Immature natural killer cell (primary cell): Measurements from ENCODE around the gene AADACL3. TPM values are rescaled to one million over a fixed set of nuclear protein-coding genes. Genes with fewer than 3 reads are reported as not detected.
"Not testable (repeated sequence)": the region's sequence is repeated elsewhere in the genome, so short reads cannot be mapped to it uniquely, and the experiment has no call there.

Source experiments
- DNase-seq, 3 donors: peaks; one replicate each; pipeline ENCODE4 v3.0.0; 2022; ENCODE audit warnings: mixed read lengths in 1 of 3
- H3K27ac Mint-ChIP-seq, 6 donors: one replicate each; pipeline ENCODE4 v1.8.0; 2020; ENCODE audit warnings: mixed read lengths in 6 of 6, mild to moderate bottlenecking in 5 of 6, inconsistent platforms in 4 of 6, moderate library complexity in 3 of 6
- H3K27me3 Mint-ChIP-seq, 3 donors: one replicate each; pipeline ENCODE4 v1.8.0; 2020 to 2021; ENCODE audit warnings: low read depth in 3 of 3, mild to moderate bottlenecking in 3 of 3, mixed read lengths in 3 of 3, moderate library complexity in 3 of 3, inconsistent platforms in 1 of 3
- H3K36me3 Mint-ChIP-seq, 3 donors: one replicate each; pipeline ENCODE4 v1.8.0; 2020; ENCODE audit warnings: mixed read lengths in 3 of 3, inconsistent platforms in 2 of 3, mild to moderate bottlenecking in 2 of 3
- H3K4me1 Mint-ChIP-seq, 2 donors: one replicate each; pipeline ENCODE4 v1.8.0; 2020; ENCODE audit warnings: inconsistent platforms in 2 of 2, mild to moderate bottlenecking in 2 of 2, mixed read lengths in 2 of 2, moderate library complexity in 1 of 2
- H3K4me3 Mint-ChIP-seq, 5 donors: one replicate each; pipeline ENCODE4 v1.8.0; 2020; ENCODE audit warnings: mild to moderate bottlenecking in 5 of 5, mixed read lengths in 5 of 5, inconsistent platforms in 3 of 5, moderate library complexity in 3 of 5
- H3K9me3 Mint-ChIP-seq, 6 donors: one replicate each; pipeline ENCODE4 v1.8.0; 2020; ENCODE audit warnings: mild to moderate bottlenecking in 6 of 6, mixed read lengths in 6 of 6, inconsistent platforms in 4 of 6, moderate library complexity in 3 of 6
- polyA plus RNA-seq, 3 donors: library from polyadenylated mRNA; unstranded; fragments of 300-500 nt; fragmentation: Illumina TruSeq; gene quantifications; one replicate each; pipeline ENCODE4 v1.2.3, GENCODE V29; 2021

The AADACL3 gene
- not detected for polyA plus RNA-seq

DNA sequence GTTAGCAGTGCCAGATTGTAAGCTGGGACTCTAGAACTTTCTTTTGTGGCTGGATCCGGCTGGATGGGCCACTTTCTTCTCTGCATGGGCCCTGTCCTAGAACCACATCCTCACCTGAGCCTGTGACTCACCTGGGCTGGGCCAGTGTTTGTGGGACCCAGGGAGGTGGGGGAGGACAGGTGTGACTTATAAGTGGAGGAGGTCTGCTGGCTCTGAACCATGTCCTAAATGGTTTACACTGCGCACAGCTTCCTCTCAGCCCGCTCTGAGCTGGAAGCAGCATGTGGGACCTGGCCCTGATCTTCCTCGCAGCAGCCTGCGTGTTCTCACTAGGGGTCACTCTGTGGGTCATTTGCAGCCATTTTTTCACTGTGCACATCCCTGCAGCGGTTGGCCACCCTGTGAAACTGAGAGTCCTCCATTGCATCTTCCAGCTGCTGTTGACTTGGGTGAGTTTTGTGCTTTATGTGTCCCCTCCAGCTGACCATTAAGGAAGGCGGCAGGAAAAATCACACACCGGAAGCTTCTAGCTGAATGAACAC lies at the start of gene AADACL3:
AADACL3 (plus strand) TSS at position 215 of the 542 bp plus-strand sequence; CDS start at position 282, 67 bp downstream.
- Mint-ChIP-seq H3K4me3 (no peak within 1 kb of the TSS), H3K27ac (no peak within 1 kb of the TSS), H3K4me1 (no peaks in the 10 kb centered on the region), H3K27me3 (peaks cover 5 to 15% (median 9%) of the 10 kb centered on the region in 3 donors), H3K9me3 (no peaks in the 10 kb centered on the region), H3K36me3 (no peaks in the 10 kb centered on the region)
- DNase-seq: no peak

DNA sequence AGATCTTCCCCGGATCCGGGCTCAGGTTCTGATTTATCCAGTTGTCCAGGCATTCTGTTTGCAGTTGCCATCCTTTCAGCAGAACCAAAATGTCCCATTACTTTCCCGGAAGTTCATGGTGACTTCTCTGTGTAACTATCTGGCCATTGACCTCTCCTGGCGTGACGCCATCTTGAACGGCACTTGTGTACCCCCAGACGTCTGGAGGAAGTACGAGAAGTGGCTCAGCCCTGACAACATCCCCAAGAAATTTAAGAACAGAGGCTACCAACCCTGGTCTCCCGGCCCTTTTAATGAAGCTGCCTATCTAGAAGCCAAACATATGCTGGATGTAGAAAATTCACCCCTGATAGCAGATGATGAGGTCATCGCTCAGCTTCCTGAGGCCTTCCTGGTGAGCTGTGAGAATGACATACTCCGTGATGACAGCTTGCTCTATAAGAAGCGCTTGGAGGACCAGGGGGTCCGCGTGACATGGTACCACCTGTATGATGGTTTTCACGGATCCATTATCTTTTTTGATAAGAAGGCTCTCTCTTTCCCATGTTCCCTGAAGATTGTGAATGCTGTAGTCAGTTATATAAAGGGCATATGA lies 49.7 kb upstream of the AADACL3 start:
- Mint-ChIP-seq H3K4me1 (no peaks in the 10 kb centered on the region), H3K9me3 (no peaks in the 10 kb centered on the region), H3K27me3 (peaks cover 1 to 8% (median 4%) of the 10 kb centered on the region in 3 donors), H3K36me3 (no peaks in the 10 kb centered on the region), H3K27ac (no peak overlapping the region), H3K4me3 (no peak overlapping the region)
- no peak for DNase-seq

DNA sequence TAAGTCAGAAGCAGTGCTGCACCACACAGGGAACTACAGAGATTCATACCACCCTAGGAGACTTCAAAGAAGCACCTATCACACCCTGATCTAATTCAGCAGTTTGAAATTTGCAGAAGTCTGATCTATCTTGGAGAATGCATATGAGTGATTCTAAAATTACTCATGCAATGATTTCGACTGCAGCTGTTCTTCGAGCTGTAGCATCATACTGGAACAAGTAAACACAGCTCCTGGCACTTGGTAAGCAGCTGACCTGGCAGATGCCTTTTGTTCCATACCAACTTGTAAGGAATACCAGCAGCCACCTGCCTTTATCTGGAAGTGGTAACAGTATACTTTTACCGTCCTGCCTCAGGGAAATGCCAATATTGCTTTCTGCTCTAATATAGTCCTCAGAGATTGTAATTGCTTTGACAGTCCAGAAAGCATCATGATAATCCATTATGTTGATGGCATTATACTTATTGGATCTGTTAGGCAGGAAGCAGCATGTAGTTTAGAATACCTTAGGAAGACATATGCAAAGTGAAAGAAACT lies 46.3 kb upstream of the AADACL3 start:
- Mint-ChIP-seq H3K27me3 (peaks cover 2 to 8% (median 5%) of the 10 kb centered on the region in 3 donors), H3K36me3 (no peaks in the 10 kb centered on the region), H3K27ac (no peak overlapping the region), H3K4me3 (no peak overlapping the region), H3K4me1 (no peaks in the 10 kb centered on the region), H3K9me3 (no peaks in the 10 kb centered on the region)
- no peak for DNase-seq

DNA sequence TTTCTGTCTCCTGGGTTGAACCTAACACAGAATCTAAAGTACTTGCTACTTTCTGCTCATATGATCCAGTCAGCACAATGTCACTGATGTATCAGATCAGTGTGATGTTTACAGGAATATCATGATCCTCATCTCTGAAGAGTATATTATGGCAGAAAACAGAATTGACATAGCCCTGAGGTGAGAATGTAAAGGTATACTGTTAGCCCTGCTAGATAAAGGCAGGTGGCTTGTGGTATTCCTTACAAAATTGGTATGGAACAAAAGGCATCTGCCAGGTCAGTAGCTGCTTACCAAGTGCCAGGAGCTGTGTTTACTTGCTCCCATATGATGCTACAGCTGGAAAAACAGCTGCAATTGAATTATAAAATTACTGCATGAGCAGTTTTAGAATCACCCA lies 41.6 kb upstream of the AADACL3 start:
- Mint-ChIP-seq H3K4me3 (no peak overlapping the region), H3K9me3 (peaks cover 0 to under 1% (median 0%) of the 10 kb centered on the region in 6 donors), H3K27me3 (peaks cover 3 to 8% (median 5%) of the 10 kb centered on the region in 3 donors), H3K27ac (no peak overlapping the region), H3K36me3 (no peaks in the 10 kb centered on the region), H3K4me1 (no peaks in the 10 kb centered on the region)
- no peak for DNase-seq

- Mint-ChIP-seq H3K27me3 (peaks cover 2 to 21% (median 9%) of the 10 kb centered on the region in 3 donors), H3K9me3 (peaks cover 0 to 10% (median 3%) of the 10 kb centered on the region in 6 donors)
- not testable (repeated sequence) for DNase-seq, H3K36me3 Mint-ChIP-seq, H3K4me3 Mint-ChIP-seq, H3K4me1 Mint-ChIP-seq, H3K27ac Mint-ChIP-seq
These were observed 39.8 kb upstream of the AADACL3 start for GRCh38 chr1:12676122-12676521.

- Mint-ChIP-seq H3K27ac (no peak overlapping the region), H3K4me1 (no peaks in the 10 kb centered on the region), H3K27me3 (peaks cover 2 to 22% (median 8%) of the 10 kb centered on the region in 3 donors), H3K4me3 (no peak overlapping the region), H3K36me3 (no peaks in the 10 kb centered on the region), H3K9me3 (peaks cover 0 to 10% (median 3%) of the 10 kb centered on the region in 6 donors)
- no peak for DNase-seq
These were observed 38.3 kb upstream of the AADACL3 start for GRCh38 chr1:12677565-12677964.

GRCh38 chr1:12678350-12678749 lies 37.6 kb upstream of the AADACL3 start:
- Mint-ChIP-seq H3K27me3 (peaks cover 2 to 27% (median 8%) of the 10 kb centered on the region in 3 donors), H3K9me3 (peaks cover 0 to 10% (median 3%) of the 10 kb centered on the region in 6 donors), H3K4me3 (no peak overlapping the region), H3K36me3 (no peaks in the 10 kb centered on the region), H3K4me1 (no peaks in the 10 kb centered on the region), H3K27ac (no peak overlapping the region)
- DNase-seq: no peak

DNA sequence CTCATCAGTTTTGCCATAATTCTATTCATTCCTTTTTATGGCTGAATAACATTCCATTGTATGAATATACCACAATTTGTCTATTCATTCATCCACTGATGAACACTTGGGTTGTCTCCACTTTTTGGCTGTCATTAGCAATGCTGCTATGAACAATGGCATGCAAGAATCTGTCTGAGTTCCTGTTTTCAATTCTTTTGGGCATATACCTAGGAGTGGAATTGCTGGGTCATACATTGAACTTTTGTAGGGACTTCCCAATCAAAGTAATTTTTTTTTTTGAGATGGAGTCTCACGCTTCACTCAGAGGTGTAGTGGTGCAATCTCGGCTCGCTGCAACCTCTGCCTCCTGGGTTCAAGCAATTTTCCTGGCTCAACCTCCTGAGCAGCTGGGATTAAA lies 37.1 kb upstream of the AADACL3 start:
- DNase-seq: no peak
- Mint-ChIP-seq H3K27ac (no peak overlapping the region), H3K9me3 (peaks cover 0 to 10% (median 3%) of the 10 kb centered on the region in 6 donors), H3K4me3 (no peak overlapping the region), H3K36me3 (no peaks in the 10 kb centered on the region), H3K27me3 (peaks cover 2 to 29% (median 8%) of the 10 kb centered on the region in 3 donors), H3K4me1 (no peaks in the 10 kb centered on the region)

- Mint-ChIP-seq H3K4me1 (no peaks in the 10 kb centered on the region), H3K27ac (no peak overlapping the region), H3K4me3 (no peak overlapping the region), H3K27me3 (peaks cover 0 to 6% (median 4%) of the 10 kb centered on the region in 3 donors), H3K9me3 (no peaks in the 10 kb centered on the region), H3K36me3 (no peaks in the 10 kb centered on the region)
- no peak for DNase-seq
These were observed 25.8 kb upstream of the AADACL3 start for GRCh38 chr1:12690156-12690555.

DNA sequence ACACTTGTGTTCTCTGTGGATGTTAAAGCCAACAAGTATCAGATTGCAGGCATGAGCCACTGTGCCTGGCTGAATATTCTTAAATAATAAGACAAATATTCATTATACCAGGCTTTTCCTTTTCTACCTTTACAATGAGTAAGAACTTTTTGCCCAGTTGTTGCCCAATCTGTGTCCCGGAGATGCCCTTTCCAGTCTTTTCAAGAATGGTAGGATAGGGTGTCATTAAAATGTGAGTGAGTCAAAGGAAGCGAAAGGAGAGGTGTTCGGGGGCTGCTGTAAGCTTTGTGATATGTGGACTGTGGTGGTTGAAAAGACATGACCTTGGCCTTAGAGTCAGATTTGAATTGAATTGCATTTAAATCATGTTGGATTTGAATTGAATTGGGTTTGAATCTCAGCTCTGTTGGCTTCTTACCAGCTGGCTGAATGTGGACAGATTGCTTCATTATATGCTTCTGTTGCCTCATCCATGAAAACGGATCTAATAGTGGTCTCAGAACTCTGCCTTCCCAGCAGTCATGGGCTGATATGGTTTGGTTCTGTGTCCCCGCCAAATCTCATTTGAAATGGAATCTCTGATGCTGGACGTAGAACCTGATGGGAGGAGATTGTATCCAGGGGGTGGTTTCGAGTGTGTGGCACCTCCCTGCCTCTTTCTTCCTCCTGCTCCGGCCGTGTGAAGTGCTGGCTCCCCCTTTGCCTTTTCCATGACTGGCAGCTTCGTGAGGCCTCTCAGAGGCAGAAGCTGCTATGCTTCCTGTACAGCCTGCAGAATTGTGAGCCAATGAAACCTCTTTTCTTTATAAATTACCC lies 22.7 kb upstream of the AADACL3 start:
- no peak for DNase-seq
- Mint-ChIP-seq H3K27me3 (peaks cover 0 to 6% (median 4%) of the 10 kb centered on the region in 3 donors), H3K4me1 (no peaks in the 10 kb centered on the region), H3K9me3 (no peaks in the 10 kb centered on the region), H3K4me3 (no peak overlapping the region), H3K27ac (no peak overlapping the region), H3K36me3 (no peaks in the 10 kb centered on the region)

- no peaks in the 10 kb centered on the region for H3K4me1 Mint-ChIP-seq
- peaks cover 0 to 11% (median 6%) of the 10 kb centered on the region in 3 donors for H3K27me3 Mint-ChIP-seq
- no peaks in the 10 kb centered on the region for H3K36me3 Mint-ChIP-seq
- H3K27ac Mint-ChIP-seq: no peak overlapping the region
- no peak for DNase-seq
- H3K9me3 Mint-ChIP-seq: peaks cover 0 to 2% (median 0%) of the 10 kb centered on the region in 6 donors
- no peak overlapping the region for H3K4me3 Mint-ChIP-seq
These were observed 19.3 kb upstream of the AADACL3 start for GRCh38 chr1:12696658-12697057.

DNA sequence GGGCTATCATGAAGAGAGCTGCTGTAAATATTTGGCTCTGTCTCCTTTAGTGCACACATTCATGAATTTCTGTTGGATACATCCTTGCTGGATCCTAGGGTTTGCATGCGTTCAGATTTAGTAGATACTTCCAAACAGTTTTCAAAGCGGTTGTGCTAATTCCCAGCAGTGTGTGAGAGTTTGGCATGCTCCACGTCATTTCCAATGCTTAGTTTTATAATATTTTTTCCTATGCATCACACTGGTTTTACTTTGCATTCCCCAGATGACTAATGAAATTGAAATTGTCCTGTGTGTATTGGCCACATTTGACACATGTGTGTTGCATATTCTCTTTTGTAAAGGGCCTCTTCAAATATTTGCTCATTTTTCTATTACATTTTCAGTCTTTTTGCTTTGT lies 18.5 kb upstream of the AADACL3 start:
- no peak for DNase-seq
- H3K4me1 Mint-ChIP-seq: no peaks in the 10 kb centered on the region
- H3K27me3 Mint-ChIP-seq: peaks cover 0 to 11% (median 6%) of the 10 kb centered on the region in 3 donors
- H3K27ac Mint-ChIP-seq: no peak overlapping the region
- no peaks in the 10 kb centered on the region for H3K36me3 Mint-ChIP-seq
- H3K9me3 Mint-ChIP-seq: peaks cover 0 to 2% (median 0%) of the 10 kb centered on the region in 6 donors
- no peak overlapping the region for H3K4me3 Mint-ChIP-seq

DNA sequence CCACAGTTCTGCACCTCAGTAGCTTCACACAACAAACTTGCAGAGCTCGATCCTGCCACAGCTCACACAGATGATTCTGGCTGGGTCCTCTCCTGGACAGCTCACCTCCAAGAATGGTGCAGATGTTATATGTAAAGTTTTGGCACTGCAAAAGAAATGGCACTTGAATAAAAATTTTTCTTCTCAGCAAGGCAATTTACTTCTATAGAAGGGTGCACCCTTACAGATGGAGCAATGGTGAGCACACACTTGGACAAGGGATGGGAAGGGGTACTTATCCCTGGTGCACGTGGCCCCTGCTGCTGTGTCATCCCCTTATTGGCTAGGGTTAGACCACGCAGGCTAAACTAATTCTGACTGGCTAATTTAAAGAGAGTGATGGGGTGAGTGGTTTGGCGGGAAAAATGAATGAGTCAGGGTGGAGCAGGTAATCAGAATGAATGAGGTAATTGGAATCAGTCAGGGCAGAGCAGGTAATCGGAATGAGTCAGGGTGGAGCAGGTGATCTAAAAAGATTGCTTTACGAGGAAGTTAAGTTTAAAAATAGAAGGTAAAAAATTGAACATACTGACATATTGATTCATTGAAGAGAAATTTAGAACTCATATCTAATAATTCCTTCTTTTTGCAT lies 12.0 kb upstream of the AADACL3 start:
- Mint-ChIP-seq H3K4me3 (no peak overlapping the region), H3K27ac (no peak overlapping the region), H3K36me3 (peaks cover 0 to 3% (median 0%) of the 10 kb centered on the region in 3 donors), H3K4me1 (no peaks in the 10 kb centered on the region), H3K9me3 (peaks cover 0 to 13% (median 5%) of the 10 kb centered on the region in 6 donors), H3K27me3 (peaks cover 5 to 10% (median 6%) of the 10 kb centered on the region in 3 donors)
- DNase-seq: no peak
